ENCODE results near the gene MELTF. TPM values are rescaled to one million over a fixed set of nuclear protein-coding genes. Genes with fewer than 3 reads are reported as not detected.
A peak's percentile ranks its signal among the peaks of the same experiment; 100 is the strongest.

MELTF gene
- total and polyA plus RNA-seq, 2 of the 13 experiments (the other 11 are each of a cell fraction or from before 2014, with no cell fraction given): 3.2 to 7.5 TPM

- TF ChIP-seq YEATS4 (CRISPR knock-in tag; IDR thresholded peaks at IDR 0.05; ENCODE audit: borderline replicate concordance) (no peak), GABPB1 (CRISPR knock-in tag; IDR thresholded peaks at IDR 0.05) (no peak), KDM5B (CRISPR knock-in tag; IDR thresholded peaks at IDR 0.05; ENCODE audit: borderline replicate concordance) (no peak), IKZF1 (IDR thresholded peaks at IDR 0.05) (no peak), SIX1 (CRISPR knock-in tag; IDR thresholded peaks at IDR 0.05; ENCODE audit: borderline replicate concordance) (no peak), HNRNPL (IDR thresholded peaks at IDR 0.05; ENCODE audit: low read depth, low read length) (no peak), ETS1 (CRISPR knock-in tag; IDR thresholded peaks at IDR 0.05) (no peak), MAFF (IDR thresholded peaks at IDR 0.05; ENCODE audit: low read depth, low read length) (no peak), ZNF331 (CRISPR knock-in tag; IDR thresholded peaks at IDR 0.05) (peak; percentile 90), FOXA1 (IDR thresholded peaks at IDR 0.05) (0 out of 2 replicates have a peak, but pooled peaks have one; percentile 30), FOXA1 (CRISPR knock-in tag; IDR thresholded peaks at IDR 0.05) (peak; percentile 91), PPARG (CRISPR knock-in tag; conservative IDR thresholded peaks at IDR 0.05) (no peak), CAMTA2 (CRISPR knock-in tag; IDR thresholded peaks at IDR 0.05; ENCODE audit: borderline replicate concordance) (no peak), SALL1 (CRISPR knock-in tag; IDR thresholded peaks at IDR 0.05) (peak; percentile 77), ZIK1 (CRISPR knock-in tag; IDR thresholded peaks at IDR 0.05; ENCODE audit: borderline replicate concordance, low read depth) (no peak), ZNF7 (CRISPR knock-in tag; IDR thresholded peaks at IDR 0.05) (no peak), ZNF772 (CRISPR knock-in tag; IDR thresholded peaks at IDR 0.05) (no peak), REST (IDR thresholded peaks at IDR 0.05; ENCODE audit: borderline replicate concordance in 1 of 2, low read depth in 1 of 2, low read length in 2 of 2) (no peak), GLI4 (CRISPR knock-in tag; IDR thresholded peaks at IDR 0.05; ENCODE audit: borderline replicate concordance) (no peak), ARID2 (CRISPR knock-in tag; IDR thresholded peaks at IDR 0.05; ENCODE audit: borderline replicate concordance) (no peak), ZBTB4 (CRISPR knock-in tag; IDR thresholded peaks at IDR 0.05; ENCODE audit: borderline replicate concordance) (no peak), ZNF484 (CRISPR knock-in tag; IDR thresholded peaks at IDR 0.05; ENCODE audit: borderline replicate concordance, low read depth) (no peak), NAIF1 (CRISPR knock-in tag; IDR thresholded peaks at IDR 0.05; ENCODE audit: borderline replicate concordance) (no peak)
Observed at GRCh38 chr3:196981657-196982056, 48.0 kb downstream of the MELTF start (continued).

All from HepG2 (cell line).